Measurements from ENCODE around the gene SNAPC5. TPM values are rescaled to one million over a fixed set of nuclear protein-coding genes. Genes with fewer than 3 reads are reported as not detected.

SNAPC5 gene
- total RNA-seq, 2 experiments from 2014 or later: 25.0 to 25.7 TPM

GRCh38 chr15:66489179-66489791, 8.3 kb downstream of the SNAPC5 start:
- Mint-ChIP-seq H3K36me3 (ENCODE audit: low read depth) (peaks cover 65% of the 10 kb centered on the region), H3K27me3 (ENCODE audit: low read depth) (no peaks in the 10 kb centered on the region), H3K4me3 (no peak overlapping the region), H3K27ac (no peak overlapping the region), H3K9me3 (ENCODE audit: insufficient read depth) (no peaks in the 10 kb centered on the region), H3K4me1 (ENCODE audit: low read depth) (peaks cover 11% of the 10 kb centered on the region)
- CTCF ChIA-PET: interaction anchor here (1.1 to 2.3 kb wide), 2 partner anchors 9 to 17 kb away, joined by 3 to 8 read pairs; no protein-coding TSS in a partner anchor
- ATAC-seq: no peak
- no peak for DNase-seq
- POLR2A ChIA-PET: interaction anchor here (1.1 kb wide), 1 partner anchor 17 kb away, joined by 3 read pairs; no protein-coding TSS in a partner anchor

- no peak overlapping the region for H3K4me3 Mint-ChIP-seq
- H3K27me3 Mint-ChIP-seq (ENCODE audit: low read depth): no peaks in the 10 kb centered on the region
- no peak for DNase-seq
- peaks cover 62% of the 10 kb centered on the region for H3K36me3 Mint-ChIP-seq (ENCODE audit: low read depth)
- ATAC-seq: no peak
- H3K9me3 Mint-ChIP-seq (ENCODE audit: insufficient read depth): no peaks in the 10 kb centered on the region
- CTCF ChIA-PET: interaction anchor here (2.3 kb wide), 1 partner anchor 10 kb away, joined by 8 read pairs; no protein-coding TSS in a partner anchor
- H3K4me1 Mint-ChIP-seq (ENCODE audit: low read depth): peaks cover 9% of the 10 kb centered on the region
- H3K27ac Mint-ChIP-seq: no peak overlapping the region
- POLR2A ChIA-PET: interaction anchor here (0.9 to 1.1 kb wide), 3 partner anchors 13 to 29 kb away, joined by 3 to 5 read pairs (median 3); no protein-coding TSS in a partner anchor
Observed at GRCh38 chr15:66488525-66488924, 9.0 kb downstream of the SNAPC5 start.

GRCh38 chr15:66486887-66487286, 10.7 kb downstream of the SNAPC5 start:
- Mint-ChIP-seq H3K4me1 (ENCODE audit: low read depth) (peaks cover 5% of the 10 kb centered on the region), H3K9me3 (ENCODE audit: insufficient read depth) (no peaks in the 10 kb centered on the region), H3K36me3 (ENCODE audit: low read depth) (peaks cover 63% of the 10 kb centered on the region), H3K4me3 (no peak overlapping the region), H3K27ac (no peak overlapping the region), H3K27me3 (ENCODE audit: low read depth) (no peaks in the 10 kb centered on the region)
- POLR2A ChIA-PET: no interaction called here
- DNase-seq: no peak
- CTCF ChIA-PET: interaction anchor here (2.4 kb wide), 1 partner anchor 11 kb away, joined by 9 read pairs; the partner anchor contains the start of gene SNAPC5
- ATAC-seq: no peak

GRCh38 chr15:66484539-66485112, 12.9 kb downstream of the SNAPC5 start:
- Mint-ChIP-seq H3K4me3 (no peak overlapping the region), H3K27ac (peak overlapping the region; percentile 32), H3K4me1 (ENCODE audit: low read depth) (peaks cover under 1% of the 10 kb centered on the region), H3K27me3 (ENCODE audit: low read depth) (no peaks in the 10 kb centered on the region), H3K9me3 (ENCODE audit: insufficient read depth) (no peaks in the 10 kb centered on the region), H3K36me3 (ENCODE audit: low read depth) (peaks cover 61% of the 10 kb centered on the region)
- ChIA-PET POLR2A (interaction anchor here (0.6 kb wide), 1 partner anchor 11 kb away, joined by 5 read pairs; no protein-coding TSS in a partner anchor), CTCF (interaction anchor here (1.6 to 1.8 kb wide), 2 partner anchors 13 to 14 kb away, joined by 5 read pairs; partner anchors contain the start of gene SNAPC5)
- DNase-seq: no peak
- no peak for ATAC-seq

- H3K27ac Mint-ChIP-seq: no peak overlapping the region
Observed at GRCh38 chr15:66483131-66483566, 14.4 kb downstream of the SNAPC5 start.

GRCh38 chr15:66482539-66482938, 15.0 kb downstream of the SNAPC5 start:
- Mint-ChIP-seq H3K4me1 (ENCODE audit: low read depth) (peaks cover 2% of the 10 kb centered on the region), H3K36me3 (ENCODE audit: low read depth) (peaks cover 46% of the 10 kb centered on the region), H3K9me3 (ENCODE audit: insufficient read depth) (no peaks in the 10 kb centered on the region), H3K4me3 (no peak overlapping the region), H3K27me3 (ENCODE audit: low read depth) (no peaks in the 10 kb centered on the region), H3K27ac (no peak overlapping the region)
- ChIA-PET CTCF (interaction anchor here (1.3 kb wide), 1 partner anchor 11 kb away, joined by 3 read pairs; no protein-coding TSS in a partner anchor), POLR2A (no interaction called here)
- no peak for ATAC-seq
- no peak for DNase-seq

More at GRCh38 chr15:66483131-66483566, 14.4 kb downstream of the SNAPC5 start:
- peaks cover 52% of the 10 kb centered on the region for H3K36me3 Mint-ChIP-seq (ENCODE audit: low read depth)
- H3K9me3 Mint-ChIP-seq (ENCODE audit: insufficient read depth): no peaks in the 10 kb centered on the region
- H3K4me1 Mint-ChIP-seq (ENCODE audit: low read depth): peaks cover 2% of the 10 kb centered on the region
- no peak overlapping the region for H3K4me3 Mint-ChIP-seq
- H3K27me3 Mint-ChIP-seq (ENCODE audit: low read depth): no peaks in the 10 kb centered on the region
- ChIA-PET CTCF (no interaction called here), POLR2A (no interaction called here)
- DNase-seq: no peak
- ATAC-seq: no peak

GRCh38 chr15:66481107-66481856, 16.3 kb downstream of the SNAPC5 start:
- Mint-ChIP-seq H3K36me3 (ENCODE audit: low read depth) (peaks cover 42% of the 10 kb centered on the region), H3K4me3 (no peak overlapping the region), H3K4me1 (ENCODE audit: low read depth) (peaks cover 5% of the 10 kb centered on the region), H3K27me3 (ENCODE audit: low read depth) (no peaks in the 10 kb centered on the region), H3K9me3 (ENCODE audit: insufficient read depth) (no peaks in the 10 kb centered on the region), H3K27ac (peak overlapping the region; percentile 40)
- ChIA-PET POLR2A (no interaction called here), CTCF (interaction anchor here (1.3 kb wide), 1 partner anchor 12 kb away, joined by 3 read pairs; no protein-coding TSS in a partner anchor)
- DNase-seq (no peak), ATAC-seq (no peak)

- no peak overlapping the region for H3K27ac Mint-ChIP-seq
- no peak for ATAC-seq
- H3K9me3 Mint-ChIP-seq (ENCODE audit: insufficient read depth): no peaks in the 10 kb centered on the region
- CTCF ChIA-PET: no interaction called here
- H3K4me3 Mint-ChIP-seq: no peak overlapping the region
- peaks cover 40% of the 10 kb centered on the region for H3K36me3 Mint-ChIP-seq (ENCODE audit: low read depth)
- peaks cover 11% of the 10 kb centered on the region for H3K4me1 Mint-ChIP-seq (ENCODE audit: low read depth)
- no peaks in the 10 kb centered on the region for H3K27me3 Mint-ChIP-seq (ENCODE audit: low read depth)
- no peak for DNase-seq
- POLR2A ChIA-PET: no interaction called here
Observed at GRCh38 chr15:66480267-66480666, 17.3 kb downstream of the SNAPC5 start.

- ChIA-PET CTCF (no interaction called here), POLR2A (no interaction called here)
- ATAC-seq (no peak), DNase-seq (no peak)
- peaks cover 21% of the 10 kb centered on the region for H3K4me1 Mint-ChIP-seq (ENCODE audit: low read depth)
- no peaks in the 10 kb centered on the region for H3K27me3 Mint-ChIP-seq (ENCODE audit: low read depth)
- H3K4me3 Mint-ChIP-seq: no peak overlapping the region
- no peaks in the 10 kb centered on the region for H3K9me3 Mint-ChIP-seq (ENCODE audit: insufficient read depth)
- peaks cover 36% of the 10 kb centered on the region for H3K36me3 Mint-ChIP-seq (ENCODE audit: low read depth)
- no peak overlapping the region for H3K27ac Mint-ChIP-seq
Observed at GRCh38 chr15:66477011-66477410, 20.6 kb downstream of the SNAPC5 start.

- peaks cover 26% of the 10 kb centered on the region for H3K4me1 Mint-ChIP-seq (ENCODE audit: low read depth)
- POLR2A ChIA-PET: interaction anchor here (0.6 kb wide), 1 partner anchor 15 kb away, joined by 3 read pairs; no protein-coding TSS in a partner anchor
- DNase-seq: no peak
- CTCF ChIA-PET: interaction anchor here (3.1 kb wide), 1 partner anchor 22 kb away, joined by 24 read pairs; the partner anchor contains the start of gene SNAPC5
- no peaks in the 10 kb centered on the region for H3K9me3 Mint-ChIP-seq (ENCODE audit: insufficient read depth)
- H3K27ac Mint-ChIP-seq: peak overlapping the region; percentile 56
- H3K27me3 Mint-ChIP-seq (ENCODE audit: low read depth): no peaks in the 10 kb centered on the region
- peaks cover 32% of the 10 kb centered on the region for H3K36me3 Mint-ChIP-seq (ENCODE audit: low read depth)
- no peak for ATAC-seq
- no peak overlapping the region for H3K4me3 Mint-ChIP-seq
Observed at GRCh38 chr15:66476535-66476934, 21.0 kb downstream of the SNAPC5 start.

- H3K4me3 Mint-ChIP-seq: no peak overlapping the region
- H3K4me1 Mint-ChIP-seq (ENCODE audit: low read depth): peaks cover 42% of the 10 kb centered on the region
- no peak for ATAC-seq
- H3K36me3 Mint-ChIP-seq (ENCODE audit: low read depth): peaks cover 28% of the 10 kb centered on the region
- DNase-seq: no peak
- ChIA-PET POLR2A (interaction anchor here (0.7 to 1.2 kb wide), 3 partner anchors 13 to 22 kb away, joined by 3 to 5 read pairs (median 4); no protein-coding TSS in a partner anchor), CTCF (interaction anchor here (1.3 to 3.1 kb wide), 4 partner anchors 16 to 90 kb away, joined by 4 to 24 read pairs (median 5); partner anchors contain the start of genes MAP2K1 and SNAPC5)
- H3K27me3 Mint-ChIP-seq (ENCODE audit: low read depth): no peaks in the 10 kb centered on the region
- no peaks in the 10 kb centered on the region for H3K9me3 Mint-ChIP-seq (ENCODE audit: insufficient read depth)
- no peak overlapping the region for H3K27ac Mint-ChIP-seq
Observed at GRCh38 chr15:66474963-66475362, 22.6 kb downstream of the SNAPC5 start.
